Glomerular endothelial cell (primary cell): ENCODE data around the gene EPS8L1. TPM values are rescaled to one million over a fixed set of nuclear protein-coding genes. Genes with fewer than 3 reads are reported as not detected.
A peak's percentile ranks its signal among the peaks of the same experiment; 100 is the strongest.
"Not testable (repeated sequence)": the region's sequence is repeated elsewhere in the genome, so short reads cannot be mapped to it uniquely, and the experiment has no call there.

Source experiments
- DNase-seq: peaks from one replicate; pipeline ENCODE4 v3.0.0-alpha.2; 2011; ENCODE audit warnings: low read depth, low spot score; ENCODE audit errors: extremely low read depth
- total RNA-seq: library from RNA; depleted of rRNA; stranded (reverse); fragments of >200 nt; gene quantifications from 2 replicates; pipeline ENCODE4 v1.2.3, GENCODE V29; 2015

The EPS8L1 gene
- total RNA-seq, 1 donor from 2014 or later, result 10.6 TPM

GRCh38 chr19:55048446-55048845 lies 27.2 kb upstream of the EPS8L1 start:
- no peak for DNase-seq

GRCh38 chr19:55050749-55051532 lies 24.7 kb upstream of the EPS8L1 start:
- DNase-seq, result no peak

GRCh38 chr19:55053735-55054134 lies 21.9 kb upstream of the EPS8L1 start:
- DNase-seq, result no peak

GRCh38 chr19:55056827-55057226 lies 18.8 kb upstream of the EPS8L1 start:
- no peak for DNase-seq

- DNase-seq, result no peak
Measured at GRCh38 chr19:55058781-55059610, 16.7 kb upstream of the EPS8L1 start.

GRCh38 chr19:55060287-55060686 lies 15.4 kb upstream of the EPS8L1 start:
- not testable (repeated sequence) for DNase-seq

- peak; percentile 80 for DNase-seq
Measured at GRCh38 chr19:55062735-55063491, 12.8 kb upstream of the EPS8L1 start, which contains the start of gene RDH13. Gene RDH13 (minus strand): TSS chr19:55063148. CDS start chr19:55063032, 116 bp downstream.

- no peak for DNase-seq
Measured at GRCh38 chr19:55063492-55063843, 12.2 kb upstream of the EPS8L1 start.

GRCh38 chr19:55065516-55065915 lies 10.2 kb upstream of the EPS8L1 start:
- DNase-seq, result not testable (repeated sequence)

GRCh38 chr19:55066107-55066709 lies 9.5 kb upstream of the EPS8L1 start:
- no peak for DNase-seq

GRCh38 chr19:55067869-55068268 lies 7.8 kb upstream of the EPS8L1 start:
- DNase-seq, result no peak

- DNase-seq, result no peak
Measured at GRCh38 chr19:55068950-55069864, 6.5 kb upstream of the EPS8L1 start.

- DNase-seq, result no peak
Measured at GRCh38 chr19:55069865-55070197, 5.8 kb upstream of the EPS8L1 start.

GRCh38 chr19:55070466-55071128 lies 5.1 kb upstream of the EPS8L1 start:
- DNase-seq, result no peak

- no peak for DNase-seq
Measured at GRCh38 chr19:55071129-55071502, 4.6 kb upstream of the EPS8L1 start.

GRCh38 chr19:55071913-55072312 lies 3.8 kb upstream of the EPS8L1 start:
- no peak for DNase-seq

GRCh38 chr19:55076321-55076720 lies 652 bp downstream of the EPS8L1 start:
- DNase-seq, result no peak

- DNase-seq, result no peak
Measured at GRCh38 chr19:55077106-55077505, 1.4 kb downstream of the EPS8L1 start.

GRCh38 chr19:55078996-55079395 lies 3.3 kb downstream of the EPS8L1 start:
- DNase-seq, result no peak
